Fibroblast of lung (primary cell): ENCODE results near the gene ABLIM3. TPM values are rescaled to one million over a fixed set of nuclear protein-coding genes. Genes with fewer than 3 reads are reported as not detected.

Source experiments
- DNase-seq, 2 donors: peaks; one replicate each; pipeline versions ENCODE4 v3.0.0 to v3.0.0-alpha.2; 2010; ENCODE audit warnings: low read depth in 2 of 2
- H2AFZ ChIP-seq: 2 replicates; pipeline ENCODE4 v1.5.1; 2012; ENCODE audit warnings: low read length, control low read depth, inconsistent platforms
- H3K27ac ChIP-seq: 2 replicates; pipeline ENCODE4 v1.5.1; 2011; ENCODE audit warnings: low read length, control low read depth; ENCODE audit not compliant: insufficient read depth
- H3K27me3 ChIP-seq: 2 replicates; pipeline ENCODE4 v1.5.1; 2011; ENCODE audit warnings: mild to moderate bottlenecking, low read length; ENCODE audit not compliant: control insufficient read depth, insufficient read depth
- H3K36me3 ChIP-seq: 2 replicates; pipeline ENCODE4 v1.5.1; 2011; ENCODE audit warnings: low read length; ENCODE audit not compliant: control insufficient read depth, insufficient read depth
- H3K4me1 ChIP-seq: 2 replicates; pipeline ENCODE4 v1.5.1; 2011; ENCODE audit warnings: low read length; ENCODE audit not compliant: control insufficient read depth, insufficient read depth; ENCODE audit errors: extremely low read depth
- H3K4me2 ChIP-seq: 2 replicates; pipeline ENCODE4 v1.5.1; 2011; ENCODE audit warnings: low read length, control low read depth; ENCODE audit not compliant: insufficient read depth; ENCODE audit errors: extremely low read depth
- H3K4me3 ChIP-seq, 4 experiments: fragments of 200-600 bp in 1 of 4; sonication (generic) in 1 of 4; replicated peaks in 1 of 4; 2 replicates each; pipeline ENCODE4 v1.5.1; 2011 to 2016; ENCODE audit warnings: low read length in 4 of 4, low read depth in 3 of 4, mild to moderate bottlenecking in 3 of 4, control low read depth in 2 of 4, inconsistent platforms in 1 of 4, mixed read lengths in 1 of 4; ENCODE audit not compliant: insufficient read depth in 1 of 4; ENCODE audit errors: control extremely low read depth in 1 of 4
- H3K79me2 ChIP-seq: 2 replicates; pipeline ENCODE4 v1.5.1; 2012; ENCODE audit warnings: mild to moderate bottlenecking, low read length, inconsistent platforms; ENCODE audit not compliant: control insufficient read depth, insufficient read depth
- H3K9ac ChIP-seq: 2 replicates; pipeline ENCODE4 v1.5.1; 2011; ENCODE audit warnings: mild to moderate bottlenecking, low read length, control low read depth; ENCODE audit not compliant: insufficient read depth
- H3K9me3 ChIP-seq: 2 replicates; pipeline ENCODE4 v1.5.1; 2012; ENCODE audit warnings: low read depth, low read length; ENCODE audit not compliant: control insufficient read depth, insufficient read depth
- H4K20me1 ChIP-seq: 2 replicates; pipeline ENCODE4 v1.5.1; 2011; ENCODE audit warnings: low read length; ENCODE audit not compliant: control insufficient read depth, insufficient read depth; ENCODE audit errors: extremely low read depth
- EZH2 ChIP-seq: IDR thresholded peaks from 2 replicates; pipeline ENCODE4 v1.5.1; 2012; ENCODE audit warnings: low read length, control low read depth, mild to moderate bottlenecking; ENCODE audit errors: missing control alignments
- polyA plus RNA-seq, 2 donors: library from polyadenylated mRNA; depleted of rRNA in 1 of 2; stranded (reverse) in 1 of 2; unstranded in 1 of 2; fragments of >200 nt; gene quantifications; 2 replicates each; pipeline ENCODE4 v1.2.1, GENCODE V29; 2011 to 2012; ENCODE audit warnings: missing spikeins in 1 of 2
- total RNA-seq: library from RNA; depleted of rRNA; stranded (reverse); fragments of >200 nt; gene quantifications from 2 replicates; pipeline ENCODE4 v1.2.1, GENCODE V29; 2014
- TF ChIP-seq, protein P1 (sequence below), 2 donors: IDR thresholded peaks in 1 of 2; conservative IDR thresholded peaks in 1 of 2; 1 replicate in 1 of 2; 2 replicates in 1 of 2; pipeline ENCODE4 v1.5.1; 2011 to 2012; ENCODE audit warnings: low read length in 2 of 2, control low read depth in 1 of 2, inconsistent platforms in 1 of 2, low read depth in 1 of 2, mild to moderate bottlenecking in 1 of 2

ABLIM3 gene
- total and polyA plus RNA-seq, 2 donors (not counting 1 experiment from before 2014, with no cell fraction given): 48.1 to 49.9 TPM

GRCh38 chr5:149215478-149216090, 74.3 kb downstream of the ABLIM3 start:
- H3K27me3 ChIP-seq: no peaks in the 10 kb centered on the region
- H3K4me1 ChIP-seq: peaks cover 35% of the 10 kb centered on the region
- H3K36me3 ChIP-seq: peaks cover 16% of the 10 kb centered on the region
- no peak overlapping the region for H2AFZ ChIP-seq
- peak; percentile 67 to 80 for DNase-seq
- H4K20me1 ChIP-seq: no peaks in the 10 kb centered on the region
- H3K4me3 ChIP-seq: no peak overlapping the region
- no peaks in the 10 kb centered on the region for H3K9me3 ChIP-seq
- H3K4me2 ChIP-seq: no peak overlapping the region
- H3K27ac ChIP-seq: no peak overlapping the region
- H3K9ac ChIP-seq: no peak overlapping the region
- no peaks in the 10 kb centered on the region for H3K79me2 ChIP-seq
- TF ChIP-seq, protein P1, sequence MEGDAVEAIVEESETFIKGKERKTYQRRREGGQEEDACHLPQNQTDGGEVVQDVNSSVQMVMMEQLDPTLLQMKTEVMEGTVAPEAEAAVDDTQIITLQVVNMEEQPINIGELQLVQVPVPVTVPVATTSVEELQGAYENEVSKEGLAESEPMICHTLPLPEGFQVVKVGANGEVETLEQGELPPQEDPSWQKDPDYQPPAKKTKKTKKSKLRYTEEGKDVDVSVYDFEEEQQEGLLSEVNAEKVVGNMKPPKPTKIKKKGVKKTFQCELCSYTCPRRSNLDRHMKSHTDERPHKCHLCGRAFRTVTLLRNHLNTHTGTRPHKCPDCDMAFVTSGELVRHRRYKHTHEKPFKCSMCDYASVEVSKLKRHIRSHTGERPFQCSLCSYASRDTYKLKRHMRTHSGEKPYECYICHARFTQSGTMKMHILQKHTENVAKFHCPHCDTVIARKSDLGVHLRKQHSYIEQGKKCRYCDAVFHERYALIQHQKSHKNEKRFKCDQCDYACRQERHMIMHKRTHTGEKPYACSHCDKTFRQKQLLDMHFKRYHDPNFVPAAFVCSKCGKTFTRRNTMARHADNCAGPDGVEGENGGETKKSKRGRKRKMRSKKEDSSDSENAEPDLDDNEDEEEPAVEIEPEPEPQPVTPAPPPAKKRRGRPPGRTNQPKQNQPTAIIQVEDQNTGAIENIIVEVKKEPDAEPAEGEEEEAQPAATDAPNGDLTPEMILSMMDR (conservative IDR thresholded peaks at IDR 0.05 in 1 of 2, IDR thresholded peaks at IDR 0.05 in 1 of 2; ENCODE audit: low read depth in 1 of 2, low read length in 2 of 2): no peak
- no peak for TF ChIP-seq EZH2

- Histone ChIP-seq H4K20me1 (no peaks in the 10 kb centered on the region), H3K27ac (no peak overlapping the region), H3K4me3 (no peak overlapping the region), H3K79me2 (no peaks in the 10 kb centered on the region), H3K4me2 (no peak overlapping the region), H3K36me3 (peaks cover 14% of the 10 kb centered on the region), H3K9me3 (no peaks in the 10 kb centered on the region), H3K9ac (no peak overlapping the region), H3K4me1 (peaks cover 33% of the 10 kb centered on the region), H3K27me3 (no peaks in the 10 kb centered on the region), H2AFZ (no peak overlapping the region)
- DNase-seq: no peak
- TF ChIP-seq, protein P1 (conservative IDR thresholded peaks at IDR 0.05 in 1 of 2, IDR thresholded peaks at IDR 0.05 in 1 of 2; ENCODE audit: low read depth in 1 of 2, low read length in 2 of 2): no peak
- TF ChIP-seq EZH2: no peak
Measured at GRCh38 chr5:149216496-149216895, 75.2 kb downstream of the ABLIM3 start.

DNA sequence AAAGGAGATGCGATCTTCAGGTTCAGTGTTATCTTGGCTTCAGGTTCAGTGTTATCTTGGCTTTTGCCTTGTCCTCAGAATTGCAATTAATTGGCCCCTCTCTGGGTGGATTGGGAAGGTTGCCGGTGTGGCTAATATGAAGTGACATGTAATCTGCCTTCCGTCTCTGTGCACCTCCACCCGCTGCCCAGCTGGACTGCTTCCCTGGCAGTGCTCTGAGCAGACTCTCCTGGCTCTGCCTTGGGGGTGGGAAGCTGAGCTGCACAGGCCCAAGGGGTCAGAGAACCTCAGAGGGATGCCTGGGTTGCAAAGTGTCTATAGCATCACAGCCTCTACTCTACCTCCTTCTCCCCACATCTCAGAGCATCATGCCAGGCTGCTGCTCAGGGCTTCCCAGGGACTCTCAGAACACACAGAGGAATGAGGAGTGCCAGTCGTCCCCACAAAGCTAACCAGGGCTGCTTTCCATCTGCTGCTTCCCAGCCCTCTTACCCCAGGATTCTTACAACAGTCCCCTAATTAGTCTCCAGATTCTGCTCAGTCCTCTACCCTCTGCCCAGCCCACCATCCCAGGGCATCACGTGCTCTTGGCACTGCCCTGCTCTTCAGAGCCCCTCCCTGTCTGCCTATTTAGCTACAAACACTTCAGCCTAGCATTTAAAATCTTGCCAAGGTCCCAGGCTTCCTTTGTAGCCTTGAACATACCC, 76.0 kb downstream of the ABLIM3 start:
- no peaks in the 10 kb centered on the region for H3K79me2 ChIP-seq
- no peak overlapping the region for H3K27ac ChIP-seq
- DNase-seq: peak in 1 of 2 donors; percentile 68

More for the DNA sequence above, 76.0 kb downstream of the ABLIM3 start:
- Histone ChIP-seq H3K27me3 (no peaks in the 10 kb centered on the region), H2AFZ (no peak overlapping the region), H3K36me3 (peaks cover 14% of the 10 kb centered on the region), H3K4me1 (peaks cover 31% of the 10 kb centered on the region), H3K4me3 (no peak overlapping the region), H3K9ac (no peak overlapping the region), H4K20me1 (no peaks in the 10 kb centered on the region), H3K4me2 (no peak overlapping the region), H3K9me3 (no peaks in the 10 kb centered on the region)
- TF ChIP-seq EZH2: no peak
- TF ChIP-seq, protein P1 (conservative IDR thresholded peaks at IDR 0.05 in 1 of 2, IDR thresholded peaks at IDR 0.05 in 1 of 2; ENCODE audit: low read depth in 1 of 2, low read length in 2 of 2): no peak
